Upper lobe of right lung (tissue), 1 donor: Measurements from ENCODE around the gene PWWP2B. TPM values are rescaled to one million over a fixed set of nuclear protein-coding genes. Genes with fewer than 3 reads are reported as not detected.

Experiments used
- ATAC-seq: fragments of 200-7000 bp; cut with Tn5 transposase; one replicate; pipeline ENCODE4 v1.9.1; 2020; ENCODE audit warnings: mild to moderate bottlenecking, moderate library complexity
- DNase-seq: peaks from one replicate; pipeline ENCODE4 v3.0.0-alpha.2; 2020
- H3K27ac ChIP-seq: fragments of 200-600 bp; one replicate; pipeline ENCODE4 v1.8.0; 2022
- H3K27me3 ChIP-seq: fragments of 200-600 bp; one replicate; pipeline ENCODE4 v1.8.0; 2022; ENCODE audit warnings: mild to moderate bottlenecking
- H3K36me3 ChIP-seq: fragments of 200-600 bp; one replicate; pipeline ENCODE4 v1.8.0; 2022
- H3K4me1 ChIP-seq: fragments of 200-600 bp; one replicate; pipeline ENCODE4 v1.8.0; 2022
- H3K4me3 ChIP-seq: fragments of 200-600 bp; one replicate; pipeline ENCODE4 v1.8.0; 2022; ENCODE audit warnings: mild to moderate bottlenecking
- H3K9me3 ChIP-seq: fragments of 200-600 bp; one replicate; pipeline ENCODE4 v1.8.0; 2022
- intact Hi-C: fragments of 100-400 bp; cut with DNase I; formaldehyde crosslinking; loops from one replicate; pipeline ENCODE4 v1.11.0; 2022
- total RNA-seq: library from RNA; stranded (reverse); fragmentation: NEBNext Ultra II Directional; extraction: Animal tissue kit (Norgen Biotek cat#: 25700); gene quantifications from one replicate; pipeline ENCODE4 v1.2.1, GENCODE V29; 2021
- TF ChIP-seq, protein P1 (sequence below): fragments of 200-600 bp; IDR thresholded peaks from one replicate; pipeline ENCODE4 v1.8.0; 2022; ENCODE audit warnings: antibody characterized with exemption
- donor health status: DM: no; HTN: yes; CAD: no; lungs with severe emphysema.

The PWWP2B gene
- total RNA-seq, 1 donor from 2014 or later: 26.0 TPM

DNA sequence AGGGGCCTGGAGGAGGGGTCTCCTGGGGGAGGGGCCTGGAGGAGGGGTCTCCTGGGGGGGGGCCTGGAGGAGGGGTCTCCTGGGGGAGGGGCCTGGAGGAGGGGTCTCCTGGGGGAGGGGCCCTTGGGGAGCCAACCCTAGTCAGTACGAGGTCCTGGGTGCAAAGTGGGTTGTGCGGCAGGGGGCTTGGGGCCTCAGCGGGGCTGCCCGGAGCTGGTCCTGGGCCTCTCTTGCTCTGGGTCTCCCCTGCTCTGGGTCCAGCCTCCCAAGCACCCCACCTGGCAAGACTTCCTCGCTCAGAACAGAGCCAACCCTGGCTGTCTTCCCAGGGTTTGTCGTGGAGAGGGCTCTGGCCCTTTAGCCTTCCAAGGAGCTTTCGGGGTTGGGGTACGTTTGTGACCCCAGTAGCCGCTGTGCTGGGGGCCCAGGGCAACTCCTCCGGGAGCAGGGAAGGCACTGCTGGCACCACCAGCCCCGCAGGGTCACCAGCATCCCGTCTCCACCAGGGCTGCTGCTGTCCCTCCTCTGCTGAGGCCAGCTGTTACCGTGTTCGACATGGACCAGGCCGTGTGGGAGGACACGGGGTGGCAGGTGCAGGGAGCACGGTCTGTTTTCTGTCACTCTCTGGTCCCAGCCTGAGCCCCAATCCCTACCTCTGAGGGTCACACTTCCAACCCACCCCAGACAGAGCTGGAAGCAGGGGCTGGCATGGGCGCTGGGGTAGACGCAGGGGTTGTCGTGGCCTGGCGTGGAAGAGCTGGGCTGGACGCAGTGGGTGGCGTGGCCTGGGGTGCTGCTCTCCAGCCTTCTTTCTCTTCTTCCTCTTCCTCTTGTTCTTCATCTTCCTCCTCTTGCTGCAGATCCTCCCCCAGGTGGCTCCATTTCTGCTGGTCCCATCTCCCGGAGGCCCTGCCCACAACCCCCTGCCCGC, 22.8 kb downstream of the PWWP2B start:
- Histone ChIP-seq H3K4me3 (no peak overlapping the region), H3K36me3 (no peaks in the 10 kb centered on the region), H3K4me1 (peaks cover 52% of the 10 kb centered on the region), H3K27me3 (no peaks in the 10 kb centered on the region), H3K9me3 (no peaks in the 10 kb centered on the region), H3K27ac (peak overlapping the region; percentile 94)
- ATAC-seq (no peak), DNase-seq (no peak)
- TF ChIP-seq, protein P1, sequence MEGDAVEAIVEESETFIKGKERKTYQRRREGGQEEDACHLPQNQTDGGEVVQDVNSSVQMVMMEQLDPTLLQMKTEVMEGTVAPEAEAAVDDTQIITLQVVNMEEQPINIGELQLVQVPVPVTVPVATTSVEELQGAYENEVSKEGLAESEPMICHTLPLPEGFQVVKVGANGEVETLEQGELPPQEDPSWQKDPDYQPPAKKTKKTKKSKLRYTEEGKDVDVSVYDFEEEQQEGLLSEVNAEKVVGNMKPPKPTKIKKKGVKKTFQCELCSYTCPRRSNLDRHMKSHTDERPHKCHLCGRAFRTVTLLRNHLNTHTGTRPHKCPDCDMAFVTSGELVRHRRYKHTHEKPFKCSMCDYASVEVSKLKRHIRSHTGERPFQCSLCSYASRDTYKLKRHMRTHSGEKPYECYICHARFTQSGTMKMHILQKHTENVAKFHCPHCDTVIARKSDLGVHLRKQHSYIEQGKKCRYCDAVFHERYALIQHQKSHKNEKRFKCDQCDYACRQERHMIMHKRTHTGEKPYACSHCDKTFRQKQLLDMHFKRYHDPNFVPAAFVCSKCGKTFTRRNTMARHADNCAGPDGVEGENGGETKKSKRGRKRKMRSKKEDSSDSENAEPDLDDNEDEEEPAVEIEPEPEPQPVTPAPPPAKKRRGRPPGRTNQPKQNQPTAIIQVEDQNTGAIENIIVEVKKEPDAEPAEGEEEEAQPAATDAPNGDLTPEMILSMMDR: no peak
- intact Hi-C loops: no loop called here

DNA sequence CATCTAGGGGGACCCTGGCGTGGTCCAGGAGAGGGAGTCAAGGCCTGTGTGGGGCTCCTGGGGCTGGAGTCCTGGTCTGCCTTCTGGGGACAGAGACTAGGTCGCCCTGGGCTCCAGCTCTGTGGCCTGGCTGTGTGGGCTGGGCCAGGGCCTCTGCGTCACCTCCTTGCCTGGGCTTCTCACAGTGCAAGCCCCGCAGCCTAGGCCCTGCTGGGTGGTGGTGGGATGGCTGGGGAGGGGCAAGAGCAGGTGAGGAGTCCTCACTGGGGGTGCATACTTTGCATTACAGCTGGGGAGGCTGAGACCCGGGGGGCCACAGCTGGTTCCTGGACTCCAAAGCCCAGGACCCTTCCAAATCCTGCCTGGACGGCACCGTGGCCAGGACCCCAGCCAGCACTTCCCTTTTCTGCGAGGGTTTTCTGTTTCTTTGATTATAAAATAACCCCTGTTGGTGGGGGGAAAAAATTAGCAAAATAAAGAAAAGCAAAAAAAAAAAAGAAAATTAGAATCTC, 23.5 kb downstream of the PWWP2B start:
- Histone ChIP-seq H3K9me3 (no peaks in the 10 kb centered on the region), H3K4me1 (peaks cover 52% of the 10 kb centered on the region), H3K36me3 (no peaks in the 10 kb centered on the region), H3K27ac (peak overlapping the region; percentile 94), H3K4me3 (no peak overlapping the region), H3K27me3 (no peaks in the 10 kb centered on the region)
- intact Hi-C loops: no loop called here
- no peak for DNase-seq
- TF ChIP-seq, protein P1: no peak
- no peak for ATAC-seq

DNA sequence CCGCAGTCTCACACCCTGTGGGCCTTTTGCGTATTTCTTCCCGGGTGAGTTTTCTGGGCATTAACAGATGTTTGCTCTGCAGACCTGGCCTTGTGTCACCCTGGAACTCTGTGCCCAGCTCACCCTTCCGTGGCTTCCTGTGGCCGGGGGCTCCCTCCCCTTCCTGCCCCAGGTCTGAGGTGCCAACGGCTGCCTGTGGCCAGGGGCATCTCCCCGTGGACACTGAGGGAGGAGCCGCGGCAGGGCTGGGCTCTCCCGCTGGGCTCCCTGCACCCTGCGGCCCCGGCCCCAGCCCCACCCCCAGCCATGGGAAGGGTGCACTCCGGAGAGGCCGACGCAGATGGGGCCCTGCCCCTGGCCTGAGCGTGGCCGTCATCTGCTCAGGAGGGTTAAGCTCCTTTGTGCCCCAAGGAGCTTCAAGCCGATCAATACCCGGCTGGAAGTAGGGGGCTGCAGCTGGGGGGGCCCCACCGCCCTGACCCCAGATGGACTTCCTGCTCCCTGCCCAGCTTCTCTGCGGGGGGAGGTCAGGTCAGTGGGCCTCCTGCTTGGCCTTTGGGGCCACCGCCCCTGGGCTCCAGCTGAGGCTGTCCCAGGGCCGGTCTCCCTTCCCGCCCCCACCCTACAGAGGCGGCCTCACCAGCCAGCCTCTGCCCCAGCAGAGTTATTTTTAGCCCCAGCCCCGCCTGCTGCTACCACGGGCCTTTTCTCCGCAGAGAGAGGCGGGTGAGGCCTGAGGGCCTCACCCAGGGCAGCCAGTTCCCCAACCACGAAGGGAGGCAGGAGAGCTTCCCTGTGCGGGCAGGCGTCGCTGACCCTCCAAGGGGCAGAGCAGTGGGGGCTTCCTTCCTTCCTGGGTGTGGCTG, 24.2 kb downstream of the PWWP2B start:
- H3K27ac ChIP-seq: peak overlapping the region; percentile 94
- DNase-seq (peak; percentile 93), ATAC-seq (peak; percentile 82)
- H3K27me3 ChIP-seq: no peaks in the 10 kb centered on the region
- intact Hi-C loops: no loop called here
- no peaks in the 10 kb centered on the region for H3K36me3 ChIP-seq
- H3K9me3 ChIP-seq: no peaks in the 10 kb centered on the region
- peaks cover 52% of the 10 kb centered on the region for H3K4me1 ChIP-seq
- H3K4me3 ChIP-seq: no peak overlapping the region
- TF ChIP-seq, protein P1: no peak

DNA sequence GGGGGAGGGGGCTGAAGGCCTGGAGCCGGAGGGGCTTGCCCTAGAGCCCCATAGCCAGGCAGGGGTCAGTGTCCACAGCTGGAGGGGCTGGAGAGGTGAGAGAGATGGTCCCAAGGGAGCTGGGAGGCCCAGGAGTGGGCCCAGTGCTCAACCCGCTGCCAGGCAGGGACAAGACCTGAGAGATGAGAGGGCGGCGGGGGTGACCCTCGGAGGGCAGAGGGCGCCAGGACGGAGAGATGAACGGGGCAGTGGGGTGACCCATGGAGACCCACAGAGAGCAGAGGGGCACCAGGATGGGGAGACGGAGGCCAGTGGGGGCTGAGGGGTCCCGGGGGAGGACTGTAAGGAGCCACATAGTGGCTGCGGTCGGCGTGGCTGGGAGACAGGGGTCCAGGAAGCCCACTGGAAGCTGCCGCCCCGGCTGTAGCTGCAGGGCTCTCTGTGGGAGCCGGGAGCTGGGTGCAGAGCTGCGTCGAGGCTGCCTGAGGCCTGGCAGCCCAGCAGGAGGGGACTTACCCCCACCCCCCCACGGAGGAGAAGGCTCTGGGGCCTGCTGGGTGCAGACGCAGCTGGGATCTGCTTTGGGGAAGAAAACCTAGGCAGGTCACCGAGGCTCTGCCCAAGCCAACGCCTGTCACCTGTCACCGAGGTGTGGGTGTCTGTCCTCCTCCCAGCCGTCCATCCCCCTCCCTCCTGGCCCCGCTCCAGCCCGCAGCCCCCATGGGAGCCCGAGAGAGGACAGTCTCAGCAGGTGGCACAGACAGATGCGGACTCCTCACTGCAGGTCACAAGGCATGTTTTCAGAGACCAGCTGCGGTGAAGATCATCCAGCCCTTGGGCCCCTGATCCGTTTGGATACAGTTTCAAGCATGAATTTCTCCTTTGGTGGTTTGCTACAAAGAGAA, 25.1 kb downstream of the PWWP2B start:
- no peaks in the 10 kb centered on the region for H3K36me3 ChIP-seq
- TF ChIP-seq, protein P1: no peak
- intact Hi-C loops: no loop called here
- no peak for ATAC-seq
- no peaks in the 10 kb centered on the region for H3K27me3 ChIP-seq
- no peak for DNase-seq
- peaks cover 52% of the 10 kb centered on the region for H3K4me1 ChIP-seq
- H3K4me3 ChIP-seq: no peak overlapping the region
- H3K9me3 ChIP-seq: no peaks in the 10 kb centered on the region
- H3K27ac ChIP-seq: peak overlapping the region; percentile 94
